Adrenal gland (tissue), 5 donors: ENCODE results near the gene ZFR2.

Source experiments
- POLR2A ChIP-seq, 2 donors: fragments of 450-650 bp; IDR thresholded peaks; one replicate each; pipeline ENCODE4 v1.6.1; 2017; ENCODE audit warnings: antibody characterized with exemption in 2 of 2, mild to moderate bottlenecking in 2 of 2, moderate library complexity in 1 of 2
- TF ChIP-seq, protein P1 (sequence below), 6 experiments: fragments of 450-650 bp in 4 of 6; fragments of 200-600 bp in 2 of 6; sonication (generic) in 1 of 6; IDR thresholded peaks; 1 replicate in 5 of 6; 2 replicates in 1 of 6; pipeline versions ENCODE4 v1.5.1 to v1.8.0; 2016 to 2021; ENCODE audit warnings: antibody characterized with exemption in 6 of 6, mild to moderate bottlenecking in 2 of 6, moderate library complexity in 1 of 6
- donor health status: DM: no; HTN: no; CAD: no.

DNA sequence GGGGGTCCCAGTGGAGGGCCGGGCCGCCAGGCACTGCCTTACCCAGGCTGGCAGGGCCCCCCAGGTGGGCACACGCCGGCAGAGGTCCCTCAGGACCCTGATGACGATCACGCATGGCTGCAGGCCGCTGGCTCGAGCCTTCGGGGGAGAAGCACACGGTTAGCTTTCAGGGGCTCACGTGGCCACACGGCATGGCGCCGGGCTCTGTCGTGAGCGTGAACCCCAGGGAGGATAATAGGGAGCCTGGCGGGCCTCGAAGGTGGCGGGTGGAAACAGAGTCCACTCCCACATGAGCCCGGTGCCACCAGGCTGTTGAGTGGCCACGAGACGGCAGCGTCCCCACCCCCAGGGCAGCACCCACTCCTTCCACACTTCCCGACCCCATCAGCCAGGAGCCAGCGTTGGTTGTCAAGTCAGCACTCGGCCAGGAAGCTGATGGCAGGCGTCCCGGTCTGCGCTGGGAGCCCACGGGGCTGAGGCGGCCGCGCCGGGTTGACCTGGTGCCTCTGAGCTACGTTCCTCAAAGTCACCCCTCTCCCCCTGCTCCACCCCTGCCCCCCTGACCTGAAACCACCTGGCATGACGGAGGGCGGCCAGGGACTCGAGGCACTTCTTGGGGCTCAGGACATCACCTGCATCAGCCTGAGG, 58.0 kb downstream of the ZFR2 start:
- TF ChIP-seq, protein P1, sequence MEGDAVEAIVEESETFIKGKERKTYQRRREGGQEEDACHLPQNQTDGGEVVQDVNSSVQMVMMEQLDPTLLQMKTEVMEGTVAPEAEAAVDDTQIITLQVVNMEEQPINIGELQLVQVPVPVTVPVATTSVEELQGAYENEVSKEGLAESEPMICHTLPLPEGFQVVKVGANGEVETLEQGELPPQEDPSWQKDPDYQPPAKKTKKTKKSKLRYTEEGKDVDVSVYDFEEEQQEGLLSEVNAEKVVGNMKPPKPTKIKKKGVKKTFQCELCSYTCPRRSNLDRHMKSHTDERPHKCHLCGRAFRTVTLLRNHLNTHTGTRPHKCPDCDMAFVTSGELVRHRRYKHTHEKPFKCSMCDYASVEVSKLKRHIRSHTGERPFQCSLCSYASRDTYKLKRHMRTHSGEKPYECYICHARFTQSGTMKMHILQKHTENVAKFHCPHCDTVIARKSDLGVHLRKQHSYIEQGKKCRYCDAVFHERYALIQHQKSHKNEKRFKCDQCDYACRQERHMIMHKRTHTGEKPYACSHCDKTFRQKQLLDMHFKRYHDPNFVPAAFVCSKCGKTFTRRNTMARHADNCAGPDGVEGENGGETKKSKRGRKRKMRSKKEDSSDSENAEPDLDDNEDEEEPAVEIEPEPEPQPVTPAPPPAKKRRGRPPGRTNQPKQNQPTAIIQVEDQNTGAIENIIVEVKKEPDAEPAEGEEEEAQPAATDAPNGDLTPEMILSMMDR (IDR thresholded peaks at IDR 0.05) = no peak
- no peak for TF ChIP-seq POLR2A (IDR thresholded peaks at IDR 0.05)
